ENCODE measurements around the gene PANK1.

DNA sequence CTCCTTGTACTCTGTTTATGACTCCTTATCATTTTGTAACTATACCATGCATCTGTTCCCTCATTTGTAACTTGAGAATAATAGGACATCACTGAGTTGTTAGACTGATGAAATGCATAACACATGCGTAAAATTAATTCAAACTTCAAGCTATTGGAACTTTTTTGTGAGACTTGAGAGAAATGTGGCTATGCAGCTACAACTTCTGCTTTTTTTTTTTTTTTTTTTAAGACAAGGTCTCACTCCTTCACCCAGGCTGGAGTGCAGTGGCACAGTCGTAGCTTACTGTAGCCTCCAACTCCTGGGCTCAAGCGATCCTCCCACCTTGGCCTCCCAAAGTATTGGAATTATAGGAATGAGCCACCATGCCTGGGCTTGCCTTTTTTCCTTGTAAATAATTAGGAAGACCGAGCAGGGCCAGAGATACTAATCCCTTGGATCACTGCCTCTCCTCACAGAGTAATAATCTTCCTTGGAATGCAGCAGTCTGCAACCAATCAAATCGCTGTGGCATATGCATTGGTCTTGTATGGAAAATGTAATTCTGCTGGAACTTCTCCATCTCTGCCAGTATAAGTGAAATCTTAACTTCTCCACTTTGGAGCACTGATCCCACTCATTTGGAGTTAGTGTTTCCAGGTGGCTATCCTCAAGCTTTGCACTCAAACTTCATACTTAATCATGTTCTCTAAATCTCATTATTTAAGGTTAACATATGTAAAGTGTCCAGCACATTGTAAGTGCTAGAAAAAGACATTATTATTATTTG is 2.0 kb upstream of the PANK1 start:
- TF ChIP-seq CTCF (IDR thresholded peaks at IDR 0.05; ENCODE audit: low read length) (no peak), EZH2 (IDR thresholded peaks at IDR 0.05; ENCODE audit: borderline replicate concordance, low read length) (no peak)

All from OCI-LY1 (cell line).